SK-N-SH treated with all-trans-retinoic acid at 6 μM for 48 hours (cell line): ENCODE measurements around the gene CD14.

Source experiments
- ATAC-seq: fragments of 200-7000 bp; cut with Tn5 transposase; 3 replicates; pipeline ENCODE4 v1.9.1; 2020; ENCODE audit warnings: mild to moderate bottlenecking, moderate library complexity
- ARNTL ChIP-seq: fragments of 450-650 bp; formaldehyde crosslinking; IDR thresholded peaks from 2 replicates; pipeline ENCODE4 v1.5.0; 2020; ENCODE audit warnings: low read depth, mild to moderate bottlenecking, moderate library complexity, borderline replicate concordance
- BACH2 ChIP-seq: fragments of 250-450 bp; sonication (Bioruptor Pico); IDR thresholded peaks from 2 replicates; pipeline ENCODE4 v1.9.0; 2021; ENCODE audit warnings: mild to moderate bottlenecking, borderline replicate concordance
- CSRNP3 ChIP-seq: fragments of 250-450 bp; sonication (Bioruptor Pico); IDR thresholded peaks from 2 replicates; pipeline ENCODE4 v1.5.1; 2021; ENCODE audit warnings: mild to moderate bottlenecking, moderate library complexity
- ESRRG ChIP-seq: fragments of 250-450 bp; sonication (Bioruptor Pico); IDR thresholded peaks from 2 replicates; pipeline ENCODE4 v1.6.1; 2021; ENCODE audit warnings: mild to moderate bottlenecking
- GLIS3 ChIP-seq: fragments of 250-450 bp; sonication (Bioruptor Pico); IDR thresholded peaks from 2 replicates; pipeline ENCODE4 v1.5.0; 2020; ENCODE audit warnings: mild to moderate bottlenecking, moderate library complexity
- ISL1 ChIP-seq: fragments of 250-450 bp; sonication (Bioruptor Pico); IDR thresholded peaks from 2 replicates; pipeline ENCODE4 v2.1.2; 2022; ENCODE audit warnings: mild to moderate bottlenecking, moderate library complexity
- OSR1 ChIP-seq: fragments of 250-450 bp; sonication (Bioruptor Pico); IDR thresholded peaks from 2 replicates; pipeline ENCODE4 v1.8.0; 2022; ENCODE audit warnings: moderate library complexity, mild to moderate bottlenecking, inconsistent platforms
- PATZ1 ChIP-seq: fragments of 250-450 bp; sonication (Bioruptor Pico); IDR thresholded peaks from 2 replicates; pipeline ENCODE4 v1.8.0; 2020; ENCODE audit warnings: mild to moderate bottlenecking, moderate library complexity, borderline replicate concordance
- PPARA ChIP-seq: fragments of 250-450 bp; sonication (Bioruptor Pico); IDR thresholded peaks from 2 replicates; pipeline ENCODE4 v1.5.0; 2020; ENCODE audit warnings: mild to moderate bottlenecking, borderline replicate concordance
- RARB ChIP-seq: fragments of 250-450 bp; sonication (Bioruptor Pico); IDR thresholded peaks from 2 replicates; pipeline ENCODE4 v1.8.0; 2021; ENCODE audit warnings: mild to moderate bottlenecking, moderate library complexity
- SNAI2 ChIP-seq: fragments of 250-450 bp; sonication (Bioruptor Pico); IDR thresholded peaks from 2 replicates; pipeline ENCODE4 v1.5.0; 2020; ENCODE audit warnings: mild to moderate bottlenecking, moderate library complexity
- TOX ChIP-seq: fragments of 250-450 bp; sonication (Bioruptor Pico); IDR thresholded peaks from 2 replicates; pipeline ENCODE4 v1.8.0; 2021; ENCODE audit warnings: mild to moderate bottlenecking, moderate library complexity, borderline replicate concordance
- ZC3H10 ChIP-seq: fragments of 250-450 bp; sonication (Bioruptor Pico); IDR thresholded peaks from 2 replicates; pipeline ENCODE4 v1.5.1; 2021; ENCODE audit warnings: mild to moderate bottlenecking, moderate library complexity
- ZFP3 ChIP-seq: fragments of 250-450 bp; sonication (Bioruptor Pico); IDR thresholded peaks from 2 replicates; pipeline ENCODE4 v1.5.0; 2020; ENCODE audit warnings: mild to moderate bottlenecking, moderate library complexity
- ZFP30 ChIP-seq: fragments of 450-650 bp; formaldehyde crosslinking; IDR thresholded peaks from 2 replicates; pipeline ENCODE4 v1.5.0; 2022; ENCODE audit warnings: mild to moderate bottlenecking, moderate library complexity
- ZNF565 ChIP-seq: fragments of 450-650 bp; formaldehyde crosslinking; conservative IDR thresholded peaks from 2 replicates; pipeline ENCODE4 v1.5.0; 2020; ENCODE audit warnings: low read depth, mild to moderate bottlenecking, moderate library complexity
- ZNF70 ChIP-seq: fragments of 450-650 bp; formaldehyde crosslinking; IDR thresholded peaks from 2 replicates; pipeline ENCODE4 v1.5.0; 2020; ENCODE audit warnings: mild to moderate bottlenecking, moderate library complexity
- ZNF8 ChIP-seq: fragments of 450-650 bp; formaldehyde crosslinking; IDR thresholded peaks from 2 replicates; pipeline ENCODE4 v1.5.0; 2020; ENCODE audit warnings: mild to moderate bottlenecking, moderate library complexity
- TF ChIP-seq, protein P1 (sequence below): fragments of 250-450 bp; sonication (Bioruptor Pico); IDR thresholded peaks from 2 replicates; pipeline ENCODE4 v1.8.0; 2021; ENCODE audit warnings: low read depth, mild to moderate bottlenecking, moderate library complexity, borderline replicate concordance
- TF ChIP-seq, protein P2 (sequence below): fragments of 250-450 bp; sonication (Bioruptor Pico); IDR thresholded peaks from 2 replicates; pipeline ENCODE4 v1.5.0; 2020; ENCODE audit warnings: mild to moderate bottlenecking, moderate library complexity

The CD14 gene

GRCh38 chr5:140611020-140611521 lies 21.9 kb downstream of the CD14 start:
- TF ChIP-seq ESRRG, result no peak
- TF ChIP-seq ZFP3 (CRISPR knock-in tag), result no peak
- TF ChIP-seq ARNTL (CRISPR knock-in tag), result no peak
- no peak for TF ChIP-seq BACH2 (CRISPR knock-in tag)
- TF ChIP-seq GLIS3, result no peak
- TF ChIP-seq, all 23 proteins: peak for 0
- no peak for ATAC-seq

DNA sequence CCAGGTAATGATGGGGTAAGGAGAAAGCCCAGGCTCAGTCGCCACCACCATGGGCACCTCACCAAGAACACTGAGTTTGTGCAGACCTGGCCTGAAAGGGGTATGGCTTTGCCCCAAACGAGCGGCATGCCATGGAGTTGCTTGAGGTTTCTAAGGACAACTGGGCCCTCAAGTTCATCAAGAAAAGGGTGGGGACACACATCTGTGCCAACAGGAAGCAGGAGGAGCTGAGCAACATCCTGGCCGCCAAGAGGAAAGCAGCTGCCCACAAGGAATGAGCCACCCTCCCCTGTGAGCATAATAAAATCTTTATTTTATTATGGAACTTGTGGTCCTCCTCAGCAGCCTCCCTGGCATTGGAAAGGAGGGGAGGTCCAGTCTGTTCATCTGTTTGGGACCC lies 23.8 kb downstream of the CD14 start:
- TF ChIP-seq ZNF70 (CRISPR knock-in tag) (no peak), SNAI2 (CRISPR knock-in tag) (no peak), ISL1 (no peak), ZNF8 (CRISPR knock-in tag) (no peak), ARNTL (CRISPR knock-in tag) (no peak), ZC3H10 (no peak), OSR1 (no peak), ZFP30 (CRISPR knock-in tag) (no peak), ESRRG (no peak), GLIS3 (no peak), ZFP3 (CRISPR knock-in tag) (no peak), CSRNP3 (CRISPR knock-in tag) (no peak), PPARA (CRISPR knock-in tag) (no peak), RARB (CRISPR knock-in tag) (no peak), PATZ1 (CRISPR knock-in tag) (no peak), TOX (CRISPR knock-in tag) (no peak)
- TF ChIP-seq, protein P1, sequence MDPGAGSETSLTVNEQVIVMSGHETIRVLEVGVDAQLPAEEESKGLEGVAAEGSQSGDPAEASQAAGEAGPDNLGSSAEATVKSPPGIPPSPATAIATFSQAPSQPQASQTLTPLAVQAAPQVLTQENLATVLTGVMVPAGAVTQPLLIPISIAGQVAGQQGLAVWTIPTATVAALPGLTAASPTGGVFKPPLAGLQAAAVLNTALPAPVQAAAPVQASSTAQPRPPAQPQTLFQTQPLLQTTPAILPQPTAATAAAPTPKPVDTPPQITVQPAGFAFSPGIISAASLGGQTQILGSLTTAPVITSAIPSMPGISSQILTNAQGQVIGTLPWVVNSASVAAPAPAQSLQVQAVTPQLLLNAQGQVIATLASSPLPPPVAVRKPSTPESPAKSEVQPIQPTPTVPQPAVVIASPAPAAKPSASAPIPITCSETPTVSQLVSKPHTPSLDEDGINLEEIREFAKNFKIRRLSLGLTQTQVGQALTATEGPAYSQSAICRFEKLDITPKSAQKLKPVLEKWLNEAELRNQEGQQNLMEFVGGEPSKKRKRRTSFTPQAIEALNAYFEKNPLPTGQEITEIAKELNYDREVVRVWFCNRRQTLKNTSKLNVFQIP (CRISPR knock-in tag), result no peak
- ATAC-seq, result no peak

DNA sequence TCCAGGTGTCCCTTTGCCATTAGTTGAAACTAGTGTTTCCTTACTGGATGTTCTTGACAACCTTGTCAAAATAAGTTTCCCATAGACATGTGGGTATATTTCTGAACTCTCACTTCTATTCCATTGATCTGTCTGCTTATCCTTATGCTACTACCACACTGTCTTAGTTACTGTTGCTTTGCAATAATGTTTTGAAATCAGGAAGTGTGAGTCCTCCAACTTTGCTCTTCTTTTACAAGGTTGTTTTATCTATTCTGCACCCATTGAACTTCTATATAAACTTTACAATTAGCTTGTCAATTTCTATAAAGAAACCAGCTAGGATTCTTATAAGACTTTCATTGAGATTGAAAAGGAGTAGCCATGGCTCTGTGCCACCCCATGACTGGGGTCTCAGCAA lies 24.3 kb downstream of the CD14 start:
- no peak for ATAC-seq
- TF ChIP-seq ZNF565 (CRISPR knock-in tag), result no peak
- no peak for TF ChIP-seq ISL1
- TF ChIP-seq GLIS3, result no peak
- TF ChIP-seq, protein P2, sequence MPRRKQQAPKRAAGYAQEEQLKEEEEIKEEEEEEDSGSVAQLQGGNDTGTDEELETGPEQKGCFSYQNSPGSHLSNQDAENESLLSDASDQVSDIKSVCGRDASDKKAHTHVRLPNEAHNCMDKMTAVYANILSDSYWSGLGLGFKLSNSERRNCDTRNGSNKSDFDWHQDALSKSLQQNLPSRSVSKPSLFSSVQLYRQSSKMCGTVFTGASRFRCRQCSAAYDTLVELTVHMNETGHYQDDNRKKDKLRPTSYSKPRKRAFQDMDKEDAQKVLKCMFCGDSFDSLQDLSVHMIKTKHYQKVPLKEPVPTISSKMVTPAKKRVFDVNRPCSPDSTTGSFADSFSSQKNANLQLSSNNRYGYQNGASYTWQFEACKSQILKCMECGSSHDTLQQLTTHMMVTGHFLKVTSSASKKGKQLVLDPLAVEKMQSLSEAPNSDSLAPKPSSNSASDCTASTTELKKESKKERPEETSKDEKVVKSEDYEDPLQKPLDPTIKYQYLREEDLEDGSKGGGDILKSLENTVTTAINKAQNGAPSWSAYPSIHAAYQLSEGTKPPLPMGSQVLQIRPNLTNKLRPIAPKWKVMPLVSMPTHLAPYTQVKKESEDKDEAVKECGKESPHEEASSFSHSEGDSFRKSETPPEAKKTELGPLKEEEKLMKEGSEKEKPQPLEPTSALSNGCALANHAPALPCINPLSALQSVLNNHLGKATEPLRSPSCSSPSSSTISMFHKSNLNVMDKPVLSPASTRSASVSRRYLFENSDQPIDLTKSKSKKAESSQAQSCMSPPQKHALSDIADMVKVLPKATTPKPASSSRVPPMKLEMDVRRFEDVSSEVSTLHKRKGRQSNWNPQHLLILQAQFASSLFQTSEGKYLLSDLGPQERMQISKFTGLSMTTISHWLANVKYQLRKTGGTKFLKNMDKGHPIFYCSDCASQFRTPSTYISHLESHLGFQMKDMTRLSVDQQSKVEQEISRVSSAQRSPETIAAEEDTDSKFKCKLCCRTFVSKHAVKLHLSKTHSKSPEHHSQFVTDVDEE (CRISPR knock-in tag), result no peak
- no peak for TF ChIP-seq ZNF8 (CRISPR knock-in tag)
- TF ChIP-seq SNAI2 (CRISPR knock-in tag), result no peak

DNA sequence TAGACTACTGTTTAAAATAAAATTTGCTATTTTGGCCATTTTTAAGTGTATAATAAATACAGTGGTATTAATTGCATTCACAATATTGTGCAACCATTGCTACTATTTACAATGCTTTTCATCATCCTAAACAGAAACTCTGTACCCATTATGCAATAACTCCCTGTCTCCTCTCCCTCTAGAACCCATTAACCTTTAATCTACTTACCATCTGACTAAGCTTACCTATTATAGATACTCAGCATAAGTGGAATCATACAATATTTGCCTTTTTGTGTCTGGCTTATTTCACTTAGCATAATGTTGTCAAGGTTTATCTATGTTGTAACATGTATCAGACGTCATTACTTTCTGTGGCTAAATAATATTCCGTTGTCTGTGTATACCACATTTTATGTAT lies 25.9 kb downstream of the CD14 start:
- TF ChIP-seq PATZ1 (CRISPR knock-in tag), result no peak
- TF ChIP-seq ISL1, result peak; percentile 78

More for the DNA sequence above, 25.9 kb downstream of the CD14 start:
- no peak for ATAC-seq
